Measurements from ENCODE around the gene EFHD1.
A peak's percentile ranks its signal among the peaks of the same experiment; 100 is the strongest.
"Not testable (repeated sequence)": the region's sequence is repeated elsewhere in the genome, so short reads cannot be mapped to it uniquely, and the experiment has no call there.

Gene EFHD1

DNA sequence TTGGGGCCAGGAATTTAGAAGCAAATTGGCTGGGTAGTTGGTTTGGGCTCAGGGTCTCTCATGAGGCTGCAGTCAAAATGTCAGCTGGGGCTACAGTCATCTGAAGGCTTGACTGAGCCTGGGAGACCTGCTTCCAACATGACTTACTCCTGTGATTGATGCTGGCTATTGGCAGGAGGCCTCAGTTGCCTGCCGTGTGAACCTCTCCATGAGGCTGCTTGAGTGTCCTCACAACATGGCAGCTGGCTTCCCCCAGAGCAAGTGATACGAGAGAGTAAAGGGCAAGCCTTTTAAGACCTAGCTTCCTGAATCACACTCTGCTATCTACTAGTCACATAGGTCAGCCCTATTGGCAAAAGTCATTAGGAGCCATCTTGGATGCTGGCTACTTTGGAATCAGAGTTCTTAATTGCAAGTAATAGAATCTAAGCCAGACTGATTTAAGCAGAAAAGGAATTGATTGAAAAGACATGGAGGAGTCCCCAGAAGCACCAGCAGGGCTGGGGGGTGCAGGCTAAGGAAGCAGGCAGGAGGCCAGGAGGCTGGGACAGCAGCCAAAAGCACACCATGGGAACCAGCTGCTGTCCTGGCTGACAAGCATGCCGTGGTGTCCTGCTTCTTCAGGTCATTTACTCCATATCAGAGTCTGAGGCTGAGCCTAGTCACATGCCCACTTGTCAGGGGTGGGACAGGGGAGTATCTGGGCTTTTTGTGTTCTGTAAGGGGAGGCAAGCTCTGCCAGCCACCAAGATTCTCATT lies 55.9 kb downstream of the EFHD1 start:
- Mint-ChIP-seq H3K9me3 (no peaks in the 10 kb centered on the region), H3K4me1 (no peaks in the 10 kb centered on the region), H3K4me3 (no peak overlapping the region), H3K36me3 (no peaks in the 10 kb centered on the region), H3K27ac (no peak overlapping the region)
- no peak for DNase-seq (ENCODE audit: low spot score in 2 of 2)
- no peak for ATAC-seq

DNA sequence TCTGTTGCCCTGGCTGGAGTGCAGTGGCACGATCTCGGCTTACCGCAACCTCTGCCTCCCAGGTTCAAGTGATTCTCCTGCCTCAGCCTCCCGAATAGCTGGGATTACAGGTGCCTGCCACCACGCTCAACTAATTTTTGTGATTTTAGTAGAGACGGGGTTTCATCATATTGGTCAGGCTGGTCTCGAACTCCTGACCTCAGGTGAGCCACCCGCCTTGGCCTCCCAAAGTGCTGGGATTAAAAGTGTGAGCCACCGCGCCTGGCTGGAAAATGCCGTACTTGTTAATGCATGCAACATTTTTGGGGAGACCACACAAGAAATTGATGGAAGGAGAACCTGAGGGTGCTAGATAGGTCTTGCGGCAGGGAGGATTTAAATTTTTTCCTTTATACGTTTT lies 57.7 kb downstream of the EFHD1 start:
- not testable (repeated sequence) for ATAC-seq; H3K4me1 Mint-ChIP-seq; DNase-seq (ENCODE audit: low spot score in 2 of 2); H3K36me3 Mint-ChIP-seq; H3K27ac Mint-ChIP-seq; H3K9me3 Mint-ChIP-seq; H3K4me3 Mint-ChIP-seq

DNA sequence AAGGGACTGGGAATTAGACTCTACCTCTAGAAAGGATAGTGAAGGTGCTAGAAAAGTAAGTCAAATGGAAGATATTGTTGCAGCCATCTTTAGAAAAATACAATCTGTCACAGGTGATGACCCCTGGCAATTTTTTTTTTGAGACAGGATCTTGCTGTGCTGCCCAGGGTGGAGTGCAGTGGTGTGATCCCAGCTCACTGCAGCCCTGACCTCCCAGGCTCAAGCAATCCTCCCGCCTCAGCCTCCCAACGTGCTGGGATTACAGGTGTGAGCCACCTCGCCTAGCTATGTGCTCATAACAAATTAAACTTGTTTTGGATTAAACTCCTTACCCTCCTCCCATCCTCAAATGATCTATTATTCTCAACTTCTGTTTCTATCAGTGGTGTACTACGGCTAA lies 59.9 kb downstream of the EFHD1 start:
- Mint-ChIP-seq H3K9me3 (no peaks in the 10 kb centered on the region), H3K4me3 (no peak overlapping the region), H3K4me1 (peaks cover 7% of the 10 kb centered on the region), H3K36me3 (peaks cover 14% of the 10 kb centered on the region), H3K27ac (no peak overlapping the region)
- ATAC-seq, result no peak
- DNase-seq (ENCODE audit: low spot score in 2 of 2), result no peak

DNA sequence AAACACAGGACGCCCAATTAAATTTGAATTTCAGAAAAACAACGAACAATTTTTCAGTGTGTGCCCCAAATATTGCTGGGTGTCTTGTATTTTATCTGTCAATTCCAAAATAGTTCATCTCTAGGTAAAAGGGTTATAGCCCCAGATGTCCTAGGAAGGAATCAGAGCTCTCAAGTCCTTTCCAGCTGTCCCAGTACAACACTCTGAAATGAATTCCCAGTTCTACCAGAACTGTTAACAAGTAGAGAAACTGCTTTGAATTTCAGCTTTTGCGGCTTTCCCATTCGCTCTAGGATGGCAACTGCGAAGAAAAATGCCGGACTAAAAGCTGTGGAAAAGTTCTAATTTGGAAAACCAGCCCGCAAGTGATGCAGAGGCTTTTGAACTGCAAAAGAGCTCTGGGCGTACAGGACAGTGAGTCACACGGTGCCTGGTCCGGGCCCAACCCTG lies 63.2 kb downstream of the EFHD1 start:
- peak overlapping the region; percentile 90 for H3K27ac Mint-ChIP-seq
- H3K36me3 Mint-ChIP-seq, result peaks cover 38% of the 10 kb centered on the region
- DNase-seq (ENCODE audit: low spot score in 2 of 2), result no peak
- H3K4me1 Mint-ChIP-seq, result peaks cover 30% of the 10 kb centered on the region
- no peak for ATAC-seq
- no peaks in the 10 kb centered on the region for H3K9me3 Mint-ChIP-seq
- H3K4me3 Mint-ChIP-seq, result peak overlapping the region; percentile 92

DNA sequence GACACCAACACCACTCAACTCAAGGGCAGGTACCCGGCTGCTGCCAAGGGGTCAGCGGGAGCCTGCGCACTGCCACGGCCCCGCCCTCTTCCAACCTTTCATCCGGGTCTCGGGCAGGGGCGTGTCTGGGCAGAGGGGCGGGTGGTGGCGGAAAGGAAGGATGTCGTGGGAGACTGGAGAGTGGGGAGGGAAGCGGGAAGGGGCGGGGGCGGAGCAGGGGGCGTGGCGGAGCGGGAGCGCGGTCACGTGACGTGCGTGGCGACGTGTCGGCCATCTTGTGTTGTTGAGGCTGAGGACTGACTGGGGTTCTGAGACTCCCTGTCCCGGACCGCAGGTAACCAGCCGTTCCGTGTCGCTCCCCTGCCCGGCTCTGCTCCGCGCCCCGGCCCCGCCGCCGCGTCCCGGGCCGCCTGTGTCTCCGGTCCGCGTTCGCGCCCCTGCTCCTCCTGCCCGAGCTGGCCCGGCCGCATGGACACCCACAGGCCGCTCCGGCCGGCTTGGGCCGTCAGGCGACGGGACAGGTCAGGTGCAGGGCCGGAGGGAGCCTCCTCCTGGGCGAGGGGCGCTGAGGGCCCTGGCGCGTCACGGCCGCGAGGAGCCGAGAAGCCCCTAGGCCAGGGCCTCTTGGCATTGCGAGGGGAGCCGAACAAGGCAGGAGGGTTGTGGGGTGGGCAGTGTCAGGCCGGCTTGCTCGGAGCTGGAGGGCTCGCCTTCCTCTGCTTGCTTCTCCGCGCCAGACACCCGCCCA lies 63.8 kb downstream of the EFHD1 start, which contains the start of gene GIGYF2:
Gene GIGYF2 (plus strand): TSS at position 273 of the 748 bp plus-strand sequence. CDS start 37,867 bp downstream, outside the sequence.
- H3K36me3 Mint-ChIP-seq, result peaks cover 42% of the 10 kb centered on the region
- peak; percentile 87 to 97 for DNase-seq (ENCODE audit: low spot score in 2 of 2)
- ATAC-seq, result peak; percentile 93
- no peaks in the 10 kb centered on the region for H3K9me3 Mint-ChIP-seq
- peak within 1 kb of the TSS; percentile 90 for H3K27ac Mint-ChIP-seq
- peak within 1 kb of the TSS; percentile 92 for H3K4me3 Mint-ChIP-seq
- H3K4me1 Mint-ChIP-seq, result peaks cover 30% of the 10 kb centered on the region

DNA sequence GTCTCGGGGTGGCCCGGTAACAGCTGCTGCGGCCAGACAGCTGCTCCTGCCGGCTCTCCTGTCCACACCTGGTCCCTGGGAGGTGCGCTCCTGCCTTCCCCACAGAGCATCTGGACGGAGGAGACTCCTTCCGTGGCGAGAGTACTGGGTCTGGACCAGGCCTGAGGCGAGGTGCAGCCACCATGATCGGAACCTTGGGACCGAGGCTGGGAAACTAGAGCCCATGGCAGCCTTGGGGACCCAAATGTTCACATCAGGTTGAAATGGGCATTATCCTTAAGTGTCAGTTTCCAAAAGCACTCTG lies 64.4 kb downstream of the EFHD1 start:
- ATAC-seq (no peak), DNase-seq (ENCODE audit: low spot score in 2 of 2) (no peak)
- peaks cover 30% of the 10 kb centered on the region for H3K4me1 Mint-ChIP-seq
- H3K36me3 Mint-ChIP-seq, result peaks cover 42% of the 10 kb centered on the region
- H3K27ac Mint-ChIP-seq, result peak overlapping the region; percentile 90
- peak overlapping the region; percentile 92 for H3K4me3 Mint-ChIP-seq
- no peaks in the 10 kb centered on the region for H3K9me3 Mint-ChIP-seq

DNA sequence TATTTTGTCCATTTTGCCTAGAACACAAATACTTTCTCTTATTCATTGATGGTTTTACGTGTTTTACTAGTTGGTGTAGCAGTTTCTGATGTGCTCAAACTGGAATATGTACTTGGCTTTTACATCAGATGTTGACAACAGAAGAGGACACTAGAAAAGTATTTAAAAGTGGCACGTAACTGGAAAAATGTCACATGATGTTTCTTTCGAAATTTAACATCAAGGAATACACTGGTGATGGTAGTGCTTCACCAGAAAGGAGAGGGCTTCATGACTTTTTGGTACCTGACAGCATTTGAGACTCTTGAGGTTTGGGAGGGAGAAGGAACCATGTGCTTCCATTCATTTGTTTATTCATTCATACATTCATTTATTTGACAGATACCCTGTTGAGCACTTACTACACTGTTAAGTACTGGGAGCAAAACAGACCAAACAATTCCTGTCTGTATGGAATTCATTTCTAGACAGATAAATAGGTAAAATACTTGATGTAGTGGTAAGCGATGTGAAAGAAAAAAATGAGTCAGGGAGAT lies 65.2 kb downstream of the EFHD1 start:
- Mint-ChIP-seq H3K9me3 (no peaks in the 10 kb centered on the region), H3K4me3 (peak overlapping the region; percentile 92), H3K4me1 (peaks cover 34% of the 10 kb centered on the region), H3K36me3 (peaks cover 48% of the 10 kb centered on the region), H3K27ac (peak overlapping the region; percentile 90)
- DNase-seq (ENCODE audit: low spot score in 2 of 2), result no peak
- no peak for ATAC-seq

DNA sequence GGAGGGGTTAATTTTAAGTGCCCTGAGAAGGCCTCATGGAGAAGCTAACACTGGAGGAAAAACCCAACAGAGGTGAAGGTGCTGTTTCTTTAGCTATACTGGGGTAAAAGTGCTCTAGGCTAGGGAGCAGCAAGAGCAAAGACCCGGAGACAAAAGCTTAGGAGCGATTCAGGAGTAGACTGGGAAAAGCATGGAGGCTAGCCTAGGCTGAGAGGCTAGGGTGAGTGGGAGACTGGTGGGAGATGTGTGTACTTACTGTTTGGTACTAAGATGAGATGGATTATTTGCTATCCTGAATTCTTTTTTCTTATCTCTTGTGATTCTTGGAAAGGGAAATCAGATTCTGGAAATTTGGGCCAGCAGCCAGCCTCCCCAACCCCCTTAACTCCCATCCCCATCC lies 65.7 kb downstream of the EFHD1 start:
- peak overlapping the region; percentile 90 for H3K27ac Mint-ChIP-seq
- H3K4me1 Mint-ChIP-seq, result peaks cover 39% of the 10 kb centered on the region
- peak overlapping the region; percentile 92 for H3K4me3 Mint-ChIP-seq
- peaks cover 52% of the 10 kb centered on the region for H3K36me3 Mint-ChIP-seq
- DNase-seq (ENCODE audit: low spot score in 2 of 2), result no peak
- no peak for ATAC-seq
- no peaks in the 10 kb centered on the region for H3K9me3 Mint-ChIP-seq

DNA sequence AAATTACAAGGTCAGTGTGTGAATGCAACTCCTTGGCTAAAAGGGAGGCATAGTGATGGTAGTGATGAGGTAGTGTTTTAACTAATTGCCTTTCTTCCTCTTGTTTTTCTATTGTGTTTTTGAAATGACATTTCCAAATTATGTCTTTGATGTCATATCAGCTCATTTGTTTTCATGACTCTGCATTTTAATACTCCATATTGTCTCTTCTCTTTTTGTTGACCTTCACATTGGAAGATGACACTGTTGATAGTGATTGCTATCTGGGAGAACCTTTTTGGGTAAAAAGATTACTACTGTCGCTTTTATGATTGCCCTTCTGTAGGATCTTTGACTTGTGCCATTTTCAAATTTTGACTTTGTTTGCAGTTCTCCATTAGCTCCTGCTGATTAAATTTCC lies 66.8 kb downstream of the EFHD1 start:
- H3K9me3 Mint-ChIP-seq, result no peaks in the 10 kb centered on the region
- peak overlapping the region; percentile 92 for H3K4me3 Mint-ChIP-seq

DNA sequence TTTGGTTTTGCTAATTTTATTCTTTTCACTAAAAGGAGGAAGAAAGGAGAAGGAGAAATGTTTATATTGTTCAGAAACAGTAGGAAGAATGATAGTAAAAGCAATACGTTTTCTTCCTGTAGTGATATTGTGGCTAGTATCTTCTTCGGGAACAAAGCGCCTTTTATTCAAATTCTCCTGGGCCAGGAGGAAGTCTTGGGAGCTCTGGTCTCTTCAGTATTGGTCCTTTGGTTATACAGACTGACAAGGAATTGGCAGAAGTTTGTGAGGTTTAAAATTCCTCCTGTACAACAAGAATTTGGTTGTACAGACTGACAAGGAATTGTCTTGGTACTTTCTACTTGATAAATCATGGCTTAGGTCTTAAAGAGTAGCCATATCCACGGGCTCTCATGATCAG lies 73.7 kb downstream of the EFHD1 start:
- ATAC-seq (no peak), DNase-seq (ENCODE audit: low spot score in 2 of 2) (no peak)
- Mint-ChIP-seq H3K4me1 (peaks cover 14% of the 10 kb centered on the region), H3K27ac (no peak overlapping the region), H3K9me3 (no peaks in the 10 kb centered on the region), H3K36me3 (peaks cover 89% of the 10 kb centered on the region), H3K4me3 (no peak overlapping the region)

More for the DNA sequence above, 66.8 kb downstream of the EFHD1 start:
- peaks cover 63% of the 10 kb centered on the region for H3K36me3 Mint-ChIP-seq
- H3K4me1 Mint-ChIP-seq, result peaks cover 44% of the 10 kb centered on the region
- no peak for ATAC-seq
- H3K27ac Mint-ChIP-seq, result no peak overlapping the region
- DNase-seq (ENCODE audit: low spot score in 2 of 2), result no peak

DNA sequence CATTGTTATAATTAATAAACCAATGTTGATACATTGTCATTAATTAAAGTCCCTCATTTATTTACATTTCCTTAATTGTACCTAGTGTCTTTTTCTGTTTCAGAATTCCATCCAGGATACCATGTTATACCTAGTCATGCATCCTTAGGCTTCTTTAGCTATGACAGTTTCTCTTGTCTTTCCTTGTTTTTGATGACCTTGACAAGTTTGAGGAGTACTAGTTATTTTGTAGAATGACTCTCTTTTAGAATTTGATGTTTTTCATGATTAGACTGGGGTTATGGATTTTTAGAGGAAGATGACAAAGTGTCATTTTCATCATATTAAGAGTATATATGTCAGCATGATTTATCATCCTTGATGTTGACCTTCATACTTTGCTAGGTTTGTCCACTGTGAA lies 80.1 kb downstream of the EFHD1 start:
- H3K9me3 Mint-ChIP-seq, result no peaks in the 10 kb centered on the region
- ATAC-seq (no peak), DNase-seq (ENCODE audit: low spot score in 2 of 2) (no peak)
- no peak overlapping the region for H3K27ac Mint-ChIP-seq
- H3K36me3 Mint-ChIP-seq, result peaks cover 87% of the 10 kb centered on the region
- H3K4me3 Mint-ChIP-seq, result no peak overlapping the region
- peaks cover 20% of the 10 kb centered on the region for H3K4me1 Mint-ChIP-seq

DNA sequence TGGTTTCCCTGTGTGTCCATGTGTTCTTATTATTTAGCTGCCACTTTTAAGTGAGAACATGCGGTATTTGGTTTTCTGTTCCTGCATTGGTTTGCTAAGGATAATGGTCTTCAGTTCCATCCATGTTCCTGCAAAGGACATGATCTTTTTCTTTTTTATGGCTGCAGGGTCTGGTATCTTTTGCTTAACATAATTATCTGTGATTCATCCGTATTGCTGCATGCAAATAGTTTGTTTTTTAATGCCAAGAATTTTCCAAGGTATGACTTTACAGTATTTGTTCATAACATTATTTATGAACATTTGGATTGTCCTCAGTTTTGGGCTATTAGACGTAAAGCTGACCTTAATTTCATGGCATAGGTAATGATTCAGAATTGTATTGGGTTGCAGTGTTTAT lies 81.6 kb downstream of the EFHD1 start:
- no peak overlapping the region for H3K4me3 Mint-ChIP-seq
- no peak for DNase-seq (ENCODE audit: low spot score in 2 of 2)
- no peak for ATAC-seq
- peaks cover 20% of the 10 kb centered on the region for H3K4me1 Mint-ChIP-seq
- peaks cover 86% of the 10 kb centered on the region for H3K36me3 Mint-ChIP-seq
- H3K27ac Mint-ChIP-seq, result peak overlapping the region; percentile 4
- H3K9me3 Mint-ChIP-seq, result no peaks in the 10 kb centered on the region

DNA sequence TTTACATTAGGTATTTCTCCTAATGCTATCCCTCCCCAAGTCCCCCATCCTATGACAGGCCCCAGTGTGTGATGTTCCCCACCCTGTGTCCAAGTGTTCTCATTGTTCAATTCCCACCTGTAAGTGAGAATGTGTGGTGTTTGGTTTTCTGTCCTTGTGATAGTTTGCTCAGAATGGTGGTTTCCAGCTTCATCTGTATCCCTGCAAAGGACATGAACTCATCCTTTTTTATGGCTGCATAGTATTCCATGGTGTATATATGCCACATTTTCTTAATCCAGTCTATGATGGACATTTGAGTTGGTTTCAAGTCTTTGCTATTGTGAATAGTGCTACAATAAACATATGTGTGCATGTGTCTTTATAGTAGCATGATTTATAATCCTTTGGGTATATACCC lies 86.7 kb downstream of the EFHD1 start:
- not testable (repeated sequence) for H3K4me3 Mint-ChIP-seq; H3K27ac Mint-ChIP-seq; ATAC-seq; DNase-seq (ENCODE audit: low spot score in 2 of 2); H3K9me3 Mint-ChIP-seq
- Mint-ChIP-seq H3K4me1 (peaks cover 29% of the 10 kb centered on the region), H3K36me3 (peaks cover 69% of the 10 kb centered on the region)

DNA sequence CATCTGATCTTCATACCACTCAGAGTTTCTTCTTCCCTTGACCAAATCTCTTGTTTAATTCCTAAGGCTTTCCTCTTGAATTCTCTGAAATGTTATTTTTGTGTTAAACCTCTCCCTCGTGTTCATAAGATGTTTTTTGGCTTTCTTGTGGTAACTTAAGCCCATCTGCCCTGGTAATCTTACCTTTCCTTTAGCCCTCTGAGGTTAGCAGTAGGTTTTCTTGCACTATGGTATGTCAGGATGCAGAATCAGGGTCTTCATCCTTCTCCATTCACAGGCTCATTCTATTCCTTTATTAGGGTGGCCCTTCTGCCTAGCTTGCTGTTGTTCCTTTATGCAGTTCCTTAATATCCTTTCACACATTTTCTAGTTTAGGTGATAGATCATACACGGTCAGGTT lies 87.9 kb downstream of the EFHD1 start:
- no peaks in the 10 kb centered on the region for H3K9me3 Mint-ChIP-seq

DNA sequence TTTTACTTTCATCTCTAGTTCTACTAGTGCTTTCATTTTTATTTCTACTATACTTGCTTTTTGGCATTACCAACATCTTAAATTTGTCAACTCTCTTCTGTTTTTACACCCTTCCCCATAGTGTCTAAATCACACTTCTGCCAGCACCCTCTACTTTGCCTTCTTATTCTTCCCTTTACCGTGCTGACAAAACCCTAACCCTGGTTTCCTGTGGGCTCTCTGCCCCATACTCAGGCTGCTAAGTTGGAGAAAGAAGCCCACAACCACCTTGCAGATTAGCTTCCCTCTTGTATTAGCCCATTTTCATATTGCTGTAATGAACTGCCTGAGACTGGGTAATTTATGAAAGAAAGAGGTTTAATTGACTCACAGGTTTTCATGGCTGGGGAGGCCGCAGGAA lies 88.5 kb downstream of the EFHD1 start:
- Mint-ChIP-seq H3K27ac (peak overlapping the region; percentile 84), H3K4me3 (peak overlapping the region; percentile 3), H3K4me1 (peaks cover 25% of the 10 kb centered on the region), H3K9me3 (no peaks in the 10 kb centered on the region), H3K36me3 (peaks cover 70% of the 10 kb centered on the region)
- no peak for DNase-seq (ENCODE audit: low spot score in 2 of 2)
- no peak for ATAC-seq

More for the DNA sequence above, 87.9 kb downstream of the EFHD1 start:
- Mint-ChIP-seq H3K36me3 (peaks cover 69% of the 10 kb centered on the region), H3K4me1 (peaks cover 29% of the 10 kb centered on the region), H3K4me3 (no peak overlapping the region), H3K27ac (peak overlapping the region; percentile 84)
- ATAC-seq (no peak), DNase-seq (ENCODE audit: low spot score in 2 of 2) (no peak)

DNA sequence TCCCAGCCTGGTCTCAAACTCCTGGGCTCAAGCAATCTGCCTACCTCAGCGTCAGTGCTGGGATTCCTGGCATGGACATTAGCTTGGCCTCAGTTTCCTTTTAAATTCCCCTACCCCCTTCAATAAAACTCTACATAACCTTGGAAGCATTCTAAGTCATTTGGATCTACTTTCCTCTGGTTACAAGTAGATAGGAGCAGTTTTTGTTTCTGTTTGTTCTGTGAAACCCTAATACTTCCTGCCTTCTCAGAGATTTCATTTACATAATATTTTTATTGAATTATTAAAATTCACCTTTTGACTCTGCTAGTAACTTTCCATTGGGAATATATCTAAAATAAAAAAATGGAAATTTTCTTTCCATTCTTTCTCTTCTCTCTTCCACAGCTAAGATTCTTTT lies 89.6 kb downstream of the EFHD1 start:
- Mint-ChIP-seq H3K4me1 (peaks cover 32% of the 10 kb centered on the region), H3K9me3 (no peaks in the 10 kb centered on the region), H3K36me3 (peaks cover 79% of the 10 kb centered on the region), H3K27ac (no peak overlapping the region), H3K4me3 (no peak overlapping the region)
- no peak for DNase-seq (ENCODE audit: low spot score in 2 of 2)
- no peak for ATAC-seq
